Activated CD8-positive, alpha-beta T cell treated with anti-CD3 and anti-CD28 coated beads for 36 hours (primary cell): Measurements from ENCODE around the gene GAREM1. TPM values are rescaled to one million over a fixed set of nuclear protein-coding genes. Genes with fewer than 3 reads are reported as not detected.
"Not testable (repeated sequence)": the region's sequence is repeated elsewhere in the genome, so short reads cannot be mapped to it uniquely, and the experiment has no call there.

Experiments used
- ATAC-seq: fragments of 200-7000 bp; cut with Tn5 transposase; one replicate; pipeline ENCODE4 v1.10.0; 2021; ENCODE audit warnings: mild to moderate bottlenecking, moderate library complexity
- CTCF ChIA-PET: fragments of 350-600 bp; sonication (Branson Sonifier 250); formaldehyde crosslinking; loops from one replicate; lab custom pipeline; 2021; ENCODE audit warnings: antibody characterized with exemption; lab: Charles Lee
- POLR2A ChIA-PET: fragments of 350-600 bp; sonication (Branson Sonifier 250); formaldehyde crosslinking; loops from one replicate; lab custom pipeline; 2021; ENCODE audit warnings: antibody characterized with exemption; lab: Charles Lee
- DNase-seq: peaks from one replicate; pipeline ENCODE4 v3.0.0-alpha.2; 2020
- H3K27ac Mint-ChIP-seq: one replicate; pipeline ENCODE4 v1.8.0; 2021; ENCODE audit warnings: mild to moderate bottlenecking, mixed read lengths
- H3K27me3 Mint-ChIP-seq: one replicate; pipeline ENCODE4 v1.8.0; 2021; ENCODE audit warnings: mixed read lengths
- H3K36me3 Mint-ChIP-seq: one replicate; pipeline ENCODE4 v1.8.0; 2021; ENCODE audit warnings: low read depth, mixed read lengths
- H3K4me1 Mint-ChIP-seq: one replicate; pipeline ENCODE4 v1.8.0; 2021; ENCODE audit warnings: low read depth, mixed read lengths
- H3K4me3 Mint-ChIP-seq: one replicate; pipeline ENCODE4 v1.8.0; 2021; ENCODE audit warnings: mild to moderate bottlenecking, moderate library complexity, mixed read lengths
- H3K9me3 Mint-ChIP-seq: one replicate; pipeline ENCODE4 v1.8.0; 2021; ENCODE audit warnings: mixed read lengths
- intact Hi-C: fragments of 100-400 bp; cut with micrococcal nuclease; formaldehyde crosslinking; loops from one replicate; pipeline ENCODE4 v1.10.0; 2022
- total RNA-seq, 2 experiments: library from RNA; stranded (reverse); gene quantifications; one replicate each; pipeline ENCODE4 v1.2.3, GENCODE V29; 2021
- TF ChIP-seq, protein P1 (sequence below): fragments of 200-600 bp; IDR thresholded peaks from one replicate; pipeline ENCODE4 v1.8.0; 2022; ENCODE audit warnings: antibody characterized with exemption, mild to moderate bottlenecking

Gene GAREM1
- total RNA-seq, 2 experiments from 2014 or later, result not detected

DNA sequence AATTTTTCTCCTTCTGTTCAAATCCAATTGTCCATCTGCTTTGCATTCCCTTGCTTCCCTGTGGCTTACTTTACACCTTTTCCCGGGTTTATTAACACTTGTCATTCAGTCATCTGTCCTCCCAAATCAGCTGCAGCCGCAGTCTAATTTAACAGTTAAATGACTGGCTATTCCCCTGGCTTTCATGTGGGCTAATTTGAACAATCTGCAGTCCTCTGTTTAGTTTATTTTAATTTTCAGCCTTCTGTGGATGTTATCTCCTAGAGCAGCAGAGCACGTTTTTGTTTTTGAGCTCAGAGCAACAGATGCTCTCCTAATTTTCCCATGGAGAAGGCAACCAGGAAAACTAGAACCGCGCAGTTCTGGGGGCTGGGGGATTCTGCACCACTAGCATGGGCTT lies 225.8 kb downstream of the GAREM1 start:
- ATAC-seq, result no peak
- no peak overlapping the region for H3K4me3 Mint-ChIP-seq
- POLR2A ChIA-PET, result no interaction called here
- intact Hi-C loops, result no loop called here
- peaks cover 4% of the 10 kb centered on the region for H3K27me3 Mint-ChIP-seq
- no peak overlapping the region for H3K27ac Mint-ChIP-seq
- no peak for DNase-seq
- H3K4me1 Mint-ChIP-seq, result no peaks in the 10 kb centered on the region
- H3K36me3 Mint-ChIP-seq, result no peaks in the 10 kb centered on the region
- TF ChIP-seq, protein P1, sequence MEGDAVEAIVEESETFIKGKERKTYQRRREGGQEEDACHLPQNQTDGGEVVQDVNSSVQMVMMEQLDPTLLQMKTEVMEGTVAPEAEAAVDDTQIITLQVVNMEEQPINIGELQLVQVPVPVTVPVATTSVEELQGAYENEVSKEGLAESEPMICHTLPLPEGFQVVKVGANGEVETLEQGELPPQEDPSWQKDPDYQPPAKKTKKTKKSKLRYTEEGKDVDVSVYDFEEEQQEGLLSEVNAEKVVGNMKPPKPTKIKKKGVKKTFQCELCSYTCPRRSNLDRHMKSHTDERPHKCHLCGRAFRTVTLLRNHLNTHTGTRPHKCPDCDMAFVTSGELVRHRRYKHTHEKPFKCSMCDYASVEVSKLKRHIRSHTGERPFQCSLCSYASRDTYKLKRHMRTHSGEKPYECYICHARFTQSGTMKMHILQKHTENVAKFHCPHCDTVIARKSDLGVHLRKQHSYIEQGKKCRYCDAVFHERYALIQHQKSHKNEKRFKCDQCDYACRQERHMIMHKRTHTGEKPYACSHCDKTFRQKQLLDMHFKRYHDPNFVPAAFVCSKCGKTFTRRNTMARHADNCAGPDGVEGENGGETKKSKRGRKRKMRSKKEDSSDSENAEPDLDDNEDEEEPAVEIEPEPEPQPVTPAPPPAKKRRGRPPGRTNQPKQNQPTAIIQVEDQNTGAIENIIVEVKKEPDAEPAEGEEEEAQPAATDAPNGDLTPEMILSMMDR, result no peak
- H3K9me3 Mint-ChIP-seq, result no peaks in the 10 kb centered on the region
- CTCF ChIA-PET, result no interaction called here

DNA sequence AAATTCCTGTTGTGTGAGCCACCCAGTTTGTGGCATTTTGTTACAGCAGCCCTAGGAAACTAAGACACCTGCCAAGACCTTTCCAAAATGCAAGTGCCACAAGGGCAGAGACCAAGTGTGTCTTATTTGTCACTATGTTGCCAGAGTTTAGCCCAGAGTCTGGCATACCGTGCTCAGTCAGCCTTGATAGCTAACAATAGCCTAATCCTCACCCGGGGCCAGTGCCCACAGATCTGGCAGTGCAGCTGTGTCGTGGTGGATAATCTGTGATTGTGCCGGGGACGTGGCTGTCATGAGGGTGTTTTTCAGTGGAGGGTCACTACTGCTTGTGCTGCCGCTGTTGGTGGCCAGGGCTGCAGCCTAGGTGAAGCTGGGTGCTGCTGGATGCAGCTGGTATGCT lies 227.3 kb downstream of the GAREM1 start:
- no peak overlapping the region for H3K4me3 Mint-ChIP-seq
- no peak for DNase-seq
- no peaks in the 10 kb centered on the region for H3K36me3 Mint-ChIP-seq
- ATAC-seq, result no peak
- TF ChIP-seq, protein P1, result no peak
- no peaks in the 10 kb centered on the region for H3K9me3 Mint-ChIP-seq
- intact Hi-C loops, result no loop called here
- H3K27me3 Mint-ChIP-seq, result peaks cover 3% of the 10 kb centered on the region
- no peak overlapping the region for H3K27ac Mint-ChIP-seq
- ChIA-PET POLR2A (no interaction called here), CTCF (no interaction called here)
- no peaks in the 10 kb centered on the region for H3K4me1 Mint-ChIP-seq

DNA sequence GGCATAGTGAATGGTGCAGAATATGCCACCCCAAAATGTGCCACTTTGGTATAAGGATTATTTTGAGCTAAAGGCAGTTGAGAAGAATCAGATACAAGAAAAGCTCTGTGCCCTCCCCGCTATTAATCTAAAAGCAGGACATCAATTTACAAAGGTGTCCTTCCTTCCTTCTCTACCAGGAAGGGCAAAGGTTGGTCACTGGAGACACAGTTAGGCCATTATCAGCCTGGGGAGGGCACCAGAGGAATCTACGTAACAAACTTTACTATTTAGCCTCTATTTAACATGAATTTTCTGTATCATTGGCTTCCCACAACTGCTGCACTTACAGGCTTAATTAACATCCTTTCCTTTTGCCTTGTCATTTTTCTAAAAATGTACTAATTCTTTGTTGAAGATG lies 228.3 kb downstream of the GAREM1 start:
- Mint-ChIP-seq H3K27me3 (peaks cover 4% of the 10 kb centered on the region), H3K4me3 (no peak overlapping the region), H3K27ac (no peak overlapping the region), H3K36me3 (no peaks in the 10 kb centered on the region), H3K4me1 (no peaks in the 10 kb centered on the region), H3K9me3 (no peaks in the 10 kb centered on the region)
- ChIA-PET POLR2A (no interaction called here), CTCF (no interaction called here)
- intact Hi-C loops, result no loop called here
- ATAC-seq (no peak), DNase-seq (no peak)
- TF ChIP-seq, protein P1, result no peak

DNA sequence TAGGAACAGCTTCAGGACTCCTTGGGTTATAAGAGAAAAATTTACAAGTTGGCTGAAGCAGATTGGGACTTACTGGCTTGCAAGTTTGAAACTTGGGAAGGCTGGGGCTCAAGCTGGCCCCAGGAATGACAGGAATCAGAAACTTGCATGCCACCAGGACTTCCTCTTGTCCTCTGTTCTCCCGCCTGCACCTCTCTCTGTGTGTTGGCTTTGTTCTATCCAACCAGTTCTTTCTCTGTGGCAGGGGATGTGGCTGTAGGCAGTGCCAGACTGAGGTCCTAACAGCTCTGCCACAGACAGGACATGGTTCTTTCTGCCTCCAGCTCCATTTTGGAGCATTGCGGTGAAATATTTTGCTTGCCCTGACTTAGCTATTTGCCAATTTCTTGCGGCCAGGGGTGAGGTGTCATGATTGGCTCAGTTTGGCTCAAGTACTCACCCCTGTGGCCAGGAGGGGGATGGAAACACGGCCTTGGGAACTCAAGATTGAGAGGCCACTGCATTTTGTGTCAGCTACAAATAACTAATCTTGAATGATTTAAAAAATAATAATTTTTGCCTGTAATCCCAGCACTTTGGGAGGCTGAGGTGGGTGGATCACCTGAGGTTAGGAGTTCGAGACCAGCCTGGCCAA lies 231.9 kb downstream of the GAREM1 start:
- Mint-ChIP-seq H3K27me3 (peaks cover 8% of the 10 kb centered on the region), H3K9me3 (peaks cover 1% of the 10 kb centered on the region), H3K27ac (no peak overlapping the region), H3K4me1 (no peaks in the 10 kb centered on the region), H3K4me3 (no peak overlapping the region), H3K36me3 (no peaks in the 10 kb centered on the region)
- ATAC-seq (no peak), DNase-seq (no peak)
- TF ChIP-seq, protein P1, result no peak
- ChIA-PET POLR2A (no interaction called here), CTCF (interaction anchor here (0.7 to 1.7 kb wide), 3 partner anchors 15 to 81 kb away, joined by 3 to 6 read pairs (median 6); no protein-coding TSS in a partner anchor)
- intact Hi-C loops, result no loop called here

DNA sequence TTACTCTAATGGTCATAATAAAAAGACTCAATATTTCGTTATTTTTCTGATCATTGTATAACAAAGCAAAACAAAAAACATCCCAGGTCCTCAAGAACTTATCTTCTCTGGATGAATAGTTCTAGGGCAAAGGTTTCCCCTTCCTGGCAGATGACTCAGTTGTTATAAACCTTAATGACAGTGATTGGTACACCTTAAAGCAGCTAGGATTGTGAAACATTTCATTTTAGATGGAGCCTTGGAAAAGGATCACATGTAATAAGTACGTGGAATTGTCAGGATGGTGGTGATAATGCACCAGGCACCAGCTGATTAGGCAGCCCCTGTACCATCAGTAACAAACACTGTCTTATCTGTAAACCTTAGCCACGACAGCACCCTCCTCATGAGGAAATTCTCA lies 233.6 kb downstream of the GAREM1 start:
- CTCF ChIA-PET, result interaction anchor here (1.7 kb wide), 1 partner anchor 34 kb away, joined by 6 read pairs; no protein-coding TSS in a partner anchor
- H3K27me3 Mint-ChIP-seq, result peaks cover 9% of the 10 kb centered on the region
- no peaks in the 10 kb centered on the region for H3K36me3 Mint-ChIP-seq
- peaks cover 1% of the 10 kb centered on the region for H3K9me3 Mint-ChIP-seq
- H3K4me1 Mint-ChIP-seq, result no peaks in the 10 kb centered on the region
- POLR2A ChIA-PET, result no interaction called here
- TF ChIP-seq, protein P1, result no peak
- no peak overlapping the region for H3K27ac Mint-ChIP-seq
- no peak for DNase-seq
- H3K4me3 Mint-ChIP-seq, result no peak overlapping the region
- intact Hi-C loops, result no loop called here
- ATAC-seq, result no peak

DNA sequence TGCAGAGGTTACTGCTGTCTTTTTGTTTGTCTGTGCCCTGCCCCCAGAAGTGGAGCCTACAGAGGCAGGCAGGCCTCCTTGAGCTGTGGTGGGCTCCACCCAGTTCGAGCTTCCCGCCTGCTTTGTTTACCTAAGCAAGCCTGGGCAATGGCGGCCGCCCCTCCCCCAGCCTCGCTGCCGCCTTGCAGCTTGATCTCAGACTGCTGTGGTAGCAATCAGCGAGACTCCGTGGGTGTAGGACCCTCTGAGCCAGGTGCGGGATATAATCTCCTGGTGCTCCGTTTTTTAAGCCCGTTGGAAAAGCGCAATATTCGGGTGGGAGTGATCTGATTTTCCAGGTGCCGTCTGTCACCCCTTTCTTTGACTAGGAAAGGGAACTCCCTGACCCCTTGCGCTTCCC lies 237.3 kb downstream of the GAREM1 start:
- H3K27me3 Mint-ChIP-seq, result not testable (repeated sequence)

More for the DNA sequence above, 237.3 kb downstream of the GAREM1 start:
- H3K36me3 Mint-ChIP-seq, H3K4me3 Mint-ChIP-seq, ATAC-seq, DNase-seq, intact Hi-C loops, H3K9me3 Mint-ChIP-seq, POLR2A ChIA-PET, H3K4me1 Mint-ChIP-seq, H3K27ac Mint-ChIP-seq, CTCF ChIA-PET: not testable (repeated sequence)
